HEK293 (cell line): ENCODE measurements around the gene BRI3.

Experiments used
- CTCF ChIA-PET: fragments of 350-600 bp; formaldehyde crosslinking; extraction: SDS; loops from one replicate; lab custom pipeline; 2021; ENCODE audit warnings: antibody characterized with exemption; lab: Yijun Ruan, JAX
- POLR2A ChIA-PET: fragments of 300-600 bp; formaldehyde crosslinking; extraction: SDS; loops from one replicate; lab custom pipeline; 2020; ENCODE audit warnings: antibody characterized with exemption, inconsistent platforms; lab: Yijun Ruan, JAX
- H3K27ac ChIP-seq: fragments of 200-500 bp; sonication (Bioruptor generic); 2 replicates; pipeline ENCODE4 v1.5.1; 2014; ENCODE audit warnings: low read depth, low read length, control low read depth, inconsistent platforms; ENCODE audit errors: extremely low read depth
- H3K36me3 ChIP-seq, 2 experiments: fragments of 200-500 bp in 1 of 2; sonication (Bioruptor generic) in 1 of 2; 1 replicate in 1 of 2; 2 replicates in 1 of 2; pipeline ENCODE4 v1.5.1; 2014 to 2017; ENCODE audit warnings: inconsistent platforms in 2 of 2, low read length in 2 of 2; ENCODE audit not compliant: control insufficient read depth in 2 of 2, insufficient read depth in 1 of 2
- H3K4me1 ChIP-seq: fragments of 200-500 bp; sonication (Bioruptor generic); 2 replicates; pipeline ENCODE4 v1.5.1; 2014; ENCODE audit warnings: mild to moderate bottlenecking, low read length, inconsistent platforms; ENCODE audit not compliant: control insufficient read depth, insufficient read depth
- H3K4me3 ChIP-seq: 2 replicates; pipeline ENCODE4 v1.5.1; 2011; ENCODE audit warnings: low read depth, mild to moderate bottlenecking, control low read depth, low read length, moderate library complexity
- H3K9me3 ChIP-seq: fragments of 200-500 bp; sonication (Bioruptor generic); 2 replicates; pipeline ENCODE4 v1.5.1; 2014; ENCODE audit warnings: low read depth, low read length, inconsistent platforms; ENCODE audit not compliant: control insufficient read depth, insufficient read depth
- MZF1 ChIP-seq: fragments of 450-650 bp; formaldehyde crosslinking; IDR thresholded peaks from 2 replicates; pipeline ENCODE4 v1.5.1; 2017; ENCODE audit warnings: missing biosample characterization, missing genetic modification characterization, borderline replicate concordance
- SALL2 ChIP-seq: fragments of 450-650 bp; formaldehyde crosslinking; IDR thresholded peaks from 2 replicates; pipeline ENCODE4 v1.5.0; 2017; ENCODE audit warnings: missing biosample characterization, mild to moderate bottlenecking, missing genetic modification characterization, borderline replicate concordance
- SP2 ChIP-seq: fragments of 450-650 bp; formaldehyde crosslinking; IDR thresholded peaks from 2 replicates; pipeline ENCODE4 v1.5.1; 2016; ENCODE audit warnings: missing biosample characterization, missing genetic modification characterization
- ZEB2 ChIP-seq: fragments of 450-650 bp; formaldehyde crosslinking; IDR thresholded peaks from 2 replicates; pipeline ENCODE4 v1.5.1; 2016; ENCODE audit warnings: missing biosample characterization, missing genetic modification characterization
- ZFP69B ChIP-seq: fragments of 450-650 bp; formaldehyde crosslinking; IDR thresholded peaks from 2 replicates; pipeline ENCODE4 v1.5.1; 2016; ENCODE audit warnings: missing biosample characterization, missing genetic modification characterization
- ZNF175 ChIP-seq: fragments of 450-650 bp; formaldehyde crosslinking; IDR thresholded peaks from 2 replicates; pipeline ENCODE4 v1.5.1; 2016; ENCODE audit warnings: missing biosample characterization, missing genetic modification characterization
- ZNF211 ChIP-seq: fragments of 450-650 bp; formaldehyde crosslinking; IDR thresholded peaks from 2 replicates; pipeline ENCODE4 v1.5.1; 2016; ENCODE audit warnings: low read depth, missing biosample characterization, missing genetic modification characterization
- ZNF335 ChIP-seq: fragments of 450-650 bp; formaldehyde crosslinking; conservative IDR thresholded peaks from 2 replicates; pipeline ENCODE4 v1.5.1; 2016; ENCODE audit warnings: missing biosample characterization, missing genetic modification characterization
- ZNF426 ChIP-seq: fragments of 450-650 bp; formaldehyde crosslinking; IDR thresholded peaks from 2 replicates; pipeline ENCODE4 v1.5.1; 2017; ENCODE audit warnings: missing biosample characterization, missing genetic modification characterization, mild to moderate bottlenecking, inconsistent platforms, moderate library complexity
- ZNF529 ChIP-seq: fragments of 450-650 bp; formaldehyde crosslinking; IDR thresholded peaks from 2 replicates; pipeline ENCODE4 v1.5.1; 2017; ENCODE audit warnings: missing genetic modification characterization, missing biosample characterization; ENCODE audit not compliant: insufficient replicate concordance
- ZNF623 ChIP-seq: fragments of 450-650 bp; formaldehyde crosslinking; IDR thresholded peaks from 2 replicates; pipeline ENCODE4 v1.5.1; 2016; ENCODE audit warnings: missing biosample characterization, missing genetic modification characterization
- ZNF624 ChIP-seq: fragments of 450-650 bp; formaldehyde crosslinking; IDR thresholded peaks from 2 replicates; pipeline ENCODE4 v1.5.1; 2017; ENCODE audit warnings: missing biosample characterization, missing genetic modification characterization
- ZNF776 ChIP-seq: fragments of 450-650 bp; formaldehyde crosslinking; IDR thresholded peaks from 2 replicates; pipeline ENCODE4 v1.5.0; 2017; ENCODE audit warnings: missing biosample characterization, missing genetic modification characterization, borderline replicate concordance
- TF ChIP-seq, protein P1 (sequence below): fragments of 450-650 bp; formaldehyde crosslinking; IDR thresholded peaks from 2 replicates; pipeline ENCODE4 v1.5.1; 2016; ENCODE audit warnings: missing biosample characterization, missing genetic modification characterization
- TF ChIP-seq, protein P2 (sequence below): IDR thresholded peaks from 2 replicates; pipeline ENCODE4 v1.6.1; 2011; ENCODE audit warnings: mild to moderate bottlenecking, low read depth, low read length, borderline replicate concordance
- TF ChIP-seq, protein P3 (sequence below): fragments of 450-650 bp; formaldehyde crosslinking; IDR thresholded peaks from 2 replicates; pipeline ENCODE4 v1.5.1; 2017; ENCODE audit warnings: missing biosample characterization, missing genetic modification characterization
- TF ChIP-seq, protein P4 (sequence below): fragments of 450-650 bp; formaldehyde crosslinking; IDR thresholded peaks from 2 replicates; pipeline ENCODE4 v1.5.1; 2016; ENCODE audit warnings: missing biosample characterization, missing genetic modification characterization, low read depth
- TF ChIP-seq, protein P5 (sequence below): fragments of 450-650 bp; formaldehyde crosslinking; IDR thresholded peaks from 2 replicates; pipeline ENCODE4 v1.5.1; 2016; ENCODE audit warnings: missing biosample characterization, missing genetic modification characterization

Gene BRI3

DNA sequence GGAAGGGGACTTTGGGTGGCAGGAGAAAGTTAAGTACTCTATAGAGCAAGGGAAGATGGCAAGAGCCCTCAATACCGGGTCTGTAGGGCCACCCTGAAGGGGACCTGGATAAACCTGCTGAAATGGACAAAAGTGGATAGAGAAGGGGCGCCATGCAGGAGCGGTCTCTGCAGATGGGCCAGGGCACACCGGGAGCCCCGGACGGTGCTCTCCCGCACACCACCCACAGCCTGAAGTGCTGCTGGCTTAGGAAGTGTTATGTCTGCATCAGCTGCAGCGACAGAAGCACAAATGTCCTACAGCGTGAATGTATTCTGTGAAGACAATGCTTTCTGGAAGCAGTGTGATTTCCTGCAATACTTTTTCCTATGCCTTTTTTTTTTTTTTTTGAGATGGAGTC, 37.7 kb downstream of the BRI3 start:
- no peaks in the 10 kb centered on the region for H3K9me3 ChIP-seq
- H3K36me3 ChIP-seq: peaks cover 4 to 32% of the 10 kb centered on the region in 2 experiments; a peak in 2 of 3 replicates
- CTCF ChIA-PET: interaction anchor here (0.7 kb wide), 1 partner anchor 116 kb away, joined by 3 read pairs; no protein-coding TSS in a partner anchor
- TF ChIP-seq ZNF175 (tag by site-specific recombination) (no peak), ZFP69B (tag by site-specific recombination) (no peak), ZNF426 (tag by site-specific recombination) (no peak), ZEB2 (tag by site-specific recombination) (no peak)
- TF ChIP-seq, all 188 proteins: peak for 0
- POLR2A ChIA-PET: interaction anchor here (0.6 kb wide), 1 partner anchor 14 kb away, joined by 3 read pairs; no protein-coding TSS in a partner anchor
- no peak overlapping the region for H3K27ac ChIP-seq
- H3K4me3 ChIP-seq: no peak overlapping the region
- H3K4me1 ChIP-seq: no peaks in the 10 kb centered on the region

DNA sequence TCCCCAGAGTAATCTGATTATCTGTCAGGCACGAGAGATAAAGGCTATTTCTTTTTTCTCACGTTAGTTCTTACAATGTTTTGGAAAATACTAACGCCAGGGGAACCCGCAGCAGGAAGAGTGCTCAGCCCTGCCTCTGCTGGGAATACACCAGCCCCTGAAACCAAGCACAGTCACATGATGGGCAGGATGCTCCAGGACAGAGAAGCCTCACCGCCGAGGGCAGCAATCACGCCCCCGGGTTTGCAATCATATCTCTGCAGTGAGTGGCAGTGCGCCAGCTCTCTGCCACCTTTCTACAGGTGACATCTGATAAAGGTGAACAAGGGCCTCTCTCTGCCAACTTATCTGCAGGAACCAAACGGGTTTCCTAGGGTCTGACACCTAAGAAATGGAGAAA, 39.8 kb downstream of the BRI3 start:
- H3K4me1 ChIP-seq: no peaks in the 10 kb centered on the region
- CTCF ChIA-PET: interaction anchor here (0.7 kb wide), 1 partner anchor 18 kb away, joined by 5 read pairs; no protein-coding TSS in a partner anchor
- H3K9me3 ChIP-seq: no peaks in the 10 kb centered on the region
- POLR2A ChIA-PET: no interaction called here
- H3K27ac ChIP-seq: no peak overlapping the region
- TF ChIP-seq, protein P1, sequence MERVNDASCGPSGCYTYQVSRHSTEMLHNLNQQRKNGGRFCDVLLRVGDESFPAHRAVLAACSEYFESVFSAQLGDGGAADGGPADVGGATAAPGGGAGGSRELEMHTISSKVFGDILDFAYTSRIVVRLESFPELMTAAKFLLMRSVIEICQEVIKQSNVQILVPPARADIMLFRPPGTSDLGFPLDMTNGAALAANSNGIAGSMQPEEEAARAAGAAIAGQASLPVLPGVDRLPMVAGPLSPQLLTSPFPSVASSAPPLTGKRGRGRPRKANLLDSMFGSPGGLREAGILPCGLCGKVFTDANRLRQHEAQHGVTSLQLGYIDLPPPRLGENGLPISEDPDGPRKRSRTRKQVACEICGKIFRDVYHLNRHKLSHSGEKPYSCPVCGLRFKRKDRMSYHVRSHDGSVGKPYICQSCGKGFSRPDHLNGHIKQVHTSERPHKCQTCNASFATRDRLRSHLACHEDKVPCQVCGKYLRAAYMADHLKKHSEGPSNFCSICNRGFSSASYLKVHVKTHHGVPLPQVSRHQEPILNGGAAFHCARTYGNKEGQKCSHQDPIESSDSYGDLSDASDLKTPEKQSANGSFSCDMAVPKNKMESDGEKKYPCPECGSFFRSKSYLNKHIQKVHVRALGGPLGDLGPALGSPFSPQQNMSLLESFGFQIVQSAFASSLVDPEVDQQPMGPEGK: no peak
- TF ChIP-seq, protein P2, sequence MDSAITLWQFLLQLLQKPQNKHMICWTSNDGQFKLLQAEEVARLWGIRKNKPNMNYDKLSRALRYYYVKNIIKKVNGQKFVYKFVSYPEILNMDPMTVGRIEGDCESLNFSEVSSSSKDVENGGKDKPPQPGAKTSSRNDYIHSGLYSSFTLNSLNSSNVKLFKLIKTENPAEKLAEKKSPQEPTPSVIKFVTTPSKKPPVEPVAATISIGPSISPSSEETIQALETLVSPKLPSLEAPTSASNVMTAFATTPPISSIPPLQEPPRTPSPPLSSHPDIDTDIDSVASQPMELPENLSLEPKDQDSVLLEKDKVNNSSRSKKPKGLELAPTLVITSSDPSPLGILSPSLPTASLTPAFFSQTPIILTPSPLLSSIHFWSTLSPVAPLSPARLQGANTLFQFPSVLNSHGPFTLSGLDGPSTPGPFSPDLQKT: no peak
- TF ChIP-seq ZNF529 (tag by site-specific recombination): no peak
- TF ChIP-seq, protein P3, sequence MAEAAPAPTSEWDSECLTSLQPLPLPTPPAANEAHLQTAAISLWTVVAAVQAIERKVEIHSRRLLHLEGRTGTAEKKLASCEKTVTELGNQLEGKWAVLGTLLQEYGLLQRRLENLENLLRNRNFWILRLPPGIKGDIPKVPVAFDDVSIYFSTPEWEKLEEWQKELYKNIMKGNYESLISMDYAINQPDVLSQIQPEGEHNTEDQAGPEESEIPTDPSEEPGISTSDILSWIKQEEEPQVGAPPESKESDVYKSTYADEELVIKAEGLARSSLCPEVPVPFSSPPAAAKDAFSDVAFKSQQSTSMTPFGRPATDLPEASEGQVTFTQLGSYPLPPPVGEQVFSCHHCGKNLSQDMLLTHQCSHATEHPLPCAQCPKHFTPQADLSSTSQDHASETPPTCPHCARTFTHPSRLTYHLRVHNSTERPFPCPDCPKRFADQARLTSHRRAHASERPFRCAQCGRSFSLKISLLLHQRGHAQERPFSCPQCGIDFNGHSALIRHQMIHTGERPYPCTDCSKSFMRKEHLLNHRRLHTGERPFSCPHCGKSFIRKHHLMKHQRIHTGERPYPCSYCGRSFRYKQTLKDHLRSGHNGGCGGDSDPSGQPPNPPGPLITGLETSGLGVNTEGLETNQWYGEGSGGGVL (tag by site-specific recombination): no peak
- TF ChIP-seq, protein P4, sequence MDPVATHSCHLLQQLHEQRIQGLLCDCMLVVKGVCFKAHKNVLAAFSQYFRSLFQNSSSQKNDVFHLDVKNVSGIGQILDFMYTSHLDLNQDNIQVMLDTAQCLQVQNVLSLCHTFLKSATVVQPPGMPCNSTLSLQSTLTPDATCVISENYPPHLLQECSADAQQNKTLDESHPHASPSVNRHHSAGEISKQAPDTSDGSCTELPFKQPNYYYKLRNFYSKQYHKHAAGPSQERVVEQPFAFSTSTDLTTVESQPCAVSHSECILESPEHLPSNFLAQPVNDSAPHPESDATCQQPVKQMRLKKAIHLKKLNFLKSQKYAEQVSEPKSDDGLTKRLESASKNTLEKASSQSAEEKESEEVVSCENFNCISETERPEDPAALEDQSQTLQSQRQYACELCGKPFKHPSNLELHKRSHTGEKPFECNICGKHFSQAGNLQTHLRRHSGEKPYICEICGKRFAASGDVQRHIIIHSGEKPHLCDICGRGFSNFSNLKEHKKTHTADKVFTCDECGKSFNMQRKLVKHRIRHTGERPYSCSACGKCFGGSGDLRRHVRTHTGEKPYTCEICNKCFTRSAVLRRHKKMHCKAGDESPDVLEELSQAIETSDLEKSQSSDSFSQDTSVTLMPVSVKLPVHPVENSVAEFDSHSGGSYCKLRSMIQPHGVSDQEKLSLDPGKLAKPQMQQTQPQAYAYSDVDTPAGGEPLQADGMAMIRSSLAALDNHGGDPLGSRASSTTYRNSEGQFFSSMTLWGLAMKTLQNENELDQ (tag by site-specific recombination): no peak
- TF ChIP-seq ZNF335: no peak
- no peak for TF ChIP-seq SALL2
- TF ChIP-seq ZNF211 (tag by site-specific recombination): no peak
- no peak for TF ChIP-seq ZNF624 (tag by site-specific recombination)
- TF ChIP-seq ZNF776 (tag by site-specific recombination): no peak
- no peak for TF ChIP-seq SP2 (tag by site-specific recombination)
- no peak for TF ChIP-seq ZNF623
- TF ChIP-seq, protein P5, sequence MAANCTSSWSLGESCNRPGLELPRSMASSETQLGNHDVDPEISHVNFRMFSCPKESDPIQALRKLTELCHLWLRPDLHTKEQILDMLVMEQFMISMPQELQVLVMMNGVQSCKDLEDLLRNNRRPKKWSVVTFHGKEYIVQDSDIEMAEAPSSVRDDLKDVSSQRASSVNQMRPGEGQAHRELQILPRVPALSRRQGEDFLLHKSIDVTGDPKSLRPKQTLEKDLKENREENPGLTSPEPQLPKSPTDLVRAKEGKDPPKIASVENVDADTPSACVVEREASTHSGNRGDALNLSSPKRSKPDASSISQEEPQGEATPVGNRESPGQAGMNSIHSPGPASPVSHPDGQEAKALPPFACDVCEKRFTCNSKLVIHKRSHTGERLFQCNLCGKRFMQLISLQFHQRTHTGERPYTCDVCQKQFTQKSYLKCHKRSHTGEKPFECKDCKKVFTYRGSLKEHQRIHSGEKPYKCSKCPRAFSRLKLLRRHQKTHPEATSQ (tag by site-specific recombination): no peak
- TF ChIP-seq MZF1: no peak
- no peak overlapping the region for H3K4me3 ChIP-seq
- H3K36me3 ChIP-seq: peaks cover 0 to 14% of the 10 kb centered on the region in 2 experiments; a peak in 2 of 3 replicates
